Measurements from ENCODE around the gene MACROD2.
"Not testable (repeated sequence)": the region's sequence is repeated elsewhere in the genome, so short reads cannot be mapped to it uniquely, and the experiment has no call there.

DNA sequence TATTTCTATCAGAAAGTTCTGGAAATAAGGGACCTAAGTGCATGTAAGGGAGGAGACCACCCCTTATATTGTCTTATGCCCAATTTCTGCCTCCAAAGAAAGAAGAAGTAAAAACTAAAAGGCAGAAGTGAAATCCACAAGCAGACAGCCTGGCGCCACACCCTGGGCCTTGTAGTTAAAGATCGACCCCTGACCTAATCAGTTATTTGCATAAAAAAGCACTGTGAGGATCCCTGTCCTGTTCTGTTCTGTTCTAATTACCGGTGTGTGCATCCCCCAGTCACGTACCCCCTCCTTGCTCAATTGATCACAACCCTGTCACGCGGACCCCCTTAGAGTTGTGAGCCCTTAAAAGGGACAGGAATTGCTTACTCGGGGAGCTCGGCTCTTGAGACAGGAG is 1812.5 kb downstream of the MACROD2 start:
- TF ChIP-seq, protein P1, sequence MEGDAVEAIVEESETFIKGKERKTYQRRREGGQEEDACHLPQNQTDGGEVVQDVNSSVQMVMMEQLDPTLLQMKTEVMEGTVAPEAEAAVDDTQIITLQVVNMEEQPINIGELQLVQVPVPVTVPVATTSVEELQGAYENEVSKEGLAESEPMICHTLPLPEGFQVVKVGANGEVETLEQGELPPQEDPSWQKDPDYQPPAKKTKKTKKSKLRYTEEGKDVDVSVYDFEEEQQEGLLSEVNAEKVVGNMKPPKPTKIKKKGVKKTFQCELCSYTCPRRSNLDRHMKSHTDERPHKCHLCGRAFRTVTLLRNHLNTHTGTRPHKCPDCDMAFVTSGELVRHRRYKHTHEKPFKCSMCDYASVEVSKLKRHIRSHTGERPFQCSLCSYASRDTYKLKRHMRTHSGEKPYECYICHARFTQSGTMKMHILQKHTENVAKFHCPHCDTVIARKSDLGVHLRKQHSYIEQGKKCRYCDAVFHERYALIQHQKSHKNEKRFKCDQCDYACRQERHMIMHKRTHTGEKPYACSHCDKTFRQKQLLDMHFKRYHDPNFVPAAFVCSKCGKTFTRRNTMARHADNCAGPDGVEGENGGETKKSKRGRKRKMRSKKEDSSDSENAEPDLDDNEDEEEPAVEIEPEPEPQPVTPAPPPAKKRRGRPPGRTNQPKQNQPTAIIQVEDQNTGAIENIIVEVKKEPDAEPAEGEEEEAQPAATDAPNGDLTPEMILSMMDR (IDR thresholded peaks at IDR 0.05) = not testable (repeated sequence)
- TF ChIP-seq POLR2A (IDR thresholded peaks at IDR 0.05) = not testable (repeated sequence)

All from uterus (tissue), 2 donors.